GM19467 (cell line): ENCODE results near the gene ZFAND3.

Experiments
- ATAC-seq: cut with Tn5 transposase; IDR thresholded peaks from one replicate; pipeline ENCODE4 v1.9.1; 2021; ENCODE audit warnings: mild to moderate bottlenecking, moderate library complexity; ENCODE audit not compliant: unreplicated experiment

Gene ZFAND3

GRCh38 chr6:38175786-38176185 is 356.3 kb downstream of the ZFAND3 start:
- ATAC-seq, result no peak

GRCh38 chr6:38176797-38177751 is 357.5 kb downstream of the ZFAND3 start:
- ATAC-seq, result no peak

- ATAC-seq, result no peak
These were observed 358.5 kb downstream of the ZFAND3 start for GRCh38 chr6:38177882-38178583.

- ATAC-seq, result no peak
These were observed 359.0 kb downstream of the ZFAND3 start for GRCh38 chr6:38178584-38178886.

GRCh38 chr6:38179300-38179699 is 359.8 kb downstream of the ZFAND3 start:
- no peak for ATAC-seq

- no peak for ATAC-seq
These were observed 360.4 kb downstream of the ZFAND3 start for GRCh38 chr6:38179794-38180430.

- ATAC-seq, result no peak
These were observed 361.1 kb downstream of the ZFAND3 start for GRCh38 chr6:38180586-38180985.

GRCh38 chr6:38182426-38182825 is 362.9 kb downstream of the ZFAND3 start:
- no peak for ATAC-seq

GRCh38 chr6:38183856-38184584 is 364.5 kb downstream of the ZFAND3 start:
- ATAC-seq, result no peak

- no peak for ATAC-seq
These were observed 365.1 kb downstream of the ZFAND3 start for GRCh38 chr6:38184585-38185080.

GRCh38 chr6:38185244-38185643 is 365.7 kb downstream of the ZFAND3 start:
- ATAC-seq, result no peak

- no peak for ATAC-seq
These were observed 366.2 kb downstream of the ZFAND3 start for GRCh38 chr6:38185752-38186151.

- ATAC-seq, result no peak
These were observed 367.8 kb downstream of the ZFAND3 start for GRCh38 chr6:38187325-38187724.

- ATAC-seq, result no peak
These were observed 368.5 kb downstream of the ZFAND3 start for GRCh38 chr6:38187811-38188590.

- ATAC-seq, result no peak
These were observed 369.3 kb downstream of the ZFAND3 start for GRCh38 chr6:38188677-38189335.

GRCh38 chr6:38191418-38191817 is 371.9 kb downstream of the ZFAND3 start:
- no peak for ATAC-seq

- ATAC-seq, result no peak
These were observed 372.5 kb downstream of the ZFAND3 start for GRCh38 chr6:38192011-38192410.

- ATAC-seq, result no peak
These were observed 373.0 kb downstream of the ZFAND3 start for GRCh38 chr6:38192487-38192886.

GRCh38 chr6:38193051-38193450 is 373.5 kb downstream of the ZFAND3 start:
- no peak for ATAC-seq
